Stimulated activated CD4-positive, alpha-beta T cell treated with anti-CD3 and anti-CD28 coated beads, Interleukin-2, amount 100 ng/mL, for 4 hours (primary cell): ENCODE measurements around the gene SLPI.

Source experiments
- DNase-seq: peaks from one replicate; pipeline ENCODE4 v3.0.0-alpha.2; 2020; ENCODE audit warnings: low read depth

The SLPI gene

DNA sequence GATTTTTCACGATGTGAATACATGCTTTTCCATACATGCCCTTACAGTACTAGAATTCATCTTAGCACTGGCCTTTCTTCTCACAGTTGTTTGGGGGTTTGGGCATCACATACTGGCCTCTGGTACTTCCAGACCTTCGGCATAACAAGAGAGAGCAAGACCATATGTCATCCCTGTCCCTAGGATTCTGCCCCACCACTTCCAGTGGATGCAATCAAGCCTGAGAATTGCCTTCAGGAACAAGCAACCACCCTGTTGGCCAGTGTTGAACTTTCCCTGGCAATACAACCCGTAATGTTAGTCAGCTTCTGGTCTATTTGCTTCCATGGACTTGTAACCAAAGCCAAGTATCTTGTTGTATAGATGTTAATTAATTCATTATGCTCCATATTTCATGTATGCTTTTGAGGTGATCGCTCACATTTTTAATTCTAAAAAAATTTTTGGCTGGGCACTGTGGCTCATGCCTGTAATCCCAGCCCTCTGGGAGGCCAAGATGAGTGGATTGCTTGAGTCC lies 15.4 kb upstream of the SLPI start:
- no peak for DNase-seq

DNA sequence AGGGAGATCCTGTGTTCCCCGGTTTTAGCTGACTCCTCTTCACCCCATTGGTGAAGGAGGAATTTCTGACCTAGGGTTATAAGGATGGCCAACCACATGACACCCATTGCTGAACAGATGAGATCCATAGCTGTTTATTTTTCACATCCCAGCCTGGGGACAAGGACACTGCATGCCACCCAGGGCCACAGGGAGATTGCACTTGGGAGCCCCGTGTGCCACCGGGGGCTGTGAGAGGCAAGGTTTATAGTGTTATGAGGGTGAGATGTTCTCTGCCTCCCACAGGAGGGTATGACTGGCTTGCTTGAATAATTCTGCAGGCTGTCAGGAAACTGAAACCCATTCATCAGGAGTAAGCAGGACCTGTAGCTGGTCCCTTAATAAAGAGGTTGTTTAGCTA lies 14.7 kb upstream of the SLPI start:
- no peak for DNase-seq

DNA sequence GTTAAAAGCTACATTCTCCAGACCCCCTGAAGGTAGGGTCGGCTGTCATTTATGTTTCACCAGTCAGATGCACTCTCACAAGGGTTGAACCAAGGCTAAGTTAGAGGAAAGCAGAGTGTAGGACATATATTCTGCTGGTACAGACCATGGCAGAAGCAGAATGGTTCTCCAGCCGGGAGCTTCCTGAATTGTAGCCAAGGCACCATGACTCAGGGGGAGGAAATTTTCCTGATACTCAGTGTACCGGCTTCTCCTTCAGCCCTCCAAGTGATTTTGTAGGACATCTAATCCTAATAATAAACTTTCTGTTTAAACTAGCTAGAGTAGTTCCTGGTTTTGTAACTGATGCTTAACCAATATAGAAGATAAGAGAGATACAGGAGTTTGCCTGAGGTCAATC lies 14.2 kb upstream of the SLPI start:
- DNase-seq = no peak

DNA sequence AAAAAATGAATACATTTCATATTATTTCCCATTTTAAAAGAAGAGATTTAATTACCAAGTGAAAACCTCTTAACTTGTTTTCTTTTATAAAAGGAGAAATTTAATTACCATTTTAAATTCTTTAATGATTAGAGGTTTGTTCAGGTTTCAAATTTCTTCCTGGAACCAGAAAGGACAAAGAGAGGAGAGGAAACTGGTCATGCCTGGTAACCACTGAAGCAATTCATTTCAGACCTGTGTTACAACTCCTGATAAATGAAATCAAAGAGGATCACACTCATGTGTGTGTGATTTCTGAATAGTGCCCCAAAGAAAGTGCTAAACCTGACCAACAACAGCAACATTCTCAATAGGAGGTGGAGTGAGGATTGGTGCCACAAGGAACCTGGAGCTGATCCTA lies 12.6 kb upstream of the SLPI start:
- DNase-seq = no peak

DNA sequence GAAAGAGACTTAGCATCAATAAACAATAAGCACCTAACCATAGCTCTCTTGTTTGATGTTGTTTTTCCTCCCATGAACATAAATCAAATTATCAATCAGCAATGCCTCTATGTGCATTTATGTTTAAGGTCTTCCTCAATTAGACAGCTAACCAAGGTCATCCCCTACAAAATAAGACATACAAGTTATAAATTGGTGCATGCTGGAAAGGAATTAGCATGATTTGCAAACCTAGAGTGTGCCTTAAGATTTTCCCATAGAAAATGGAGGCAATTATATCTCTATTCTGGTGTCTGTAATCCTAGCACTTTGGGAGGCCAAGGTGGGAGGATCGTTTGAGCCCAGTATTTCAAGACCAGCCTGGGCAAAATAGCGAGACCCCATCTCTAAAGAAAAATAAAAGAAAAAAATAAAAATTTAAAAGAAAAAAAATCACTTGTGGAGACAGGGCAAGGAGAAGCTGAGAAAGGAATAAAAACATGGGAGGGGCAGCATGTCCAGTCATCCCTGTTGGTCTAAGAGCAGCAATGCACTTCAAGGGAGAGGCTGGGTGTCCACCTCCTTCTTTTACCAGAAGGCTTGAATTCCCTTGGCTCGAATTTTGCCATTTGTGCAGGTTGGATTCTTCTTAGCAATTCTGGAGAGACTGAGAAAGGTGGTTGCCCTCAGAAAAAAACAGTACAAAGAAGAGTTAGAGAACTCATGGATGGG lies 9.3 kb upstream of the SLPI start:
- DNase-seq = no peak

DNA sequence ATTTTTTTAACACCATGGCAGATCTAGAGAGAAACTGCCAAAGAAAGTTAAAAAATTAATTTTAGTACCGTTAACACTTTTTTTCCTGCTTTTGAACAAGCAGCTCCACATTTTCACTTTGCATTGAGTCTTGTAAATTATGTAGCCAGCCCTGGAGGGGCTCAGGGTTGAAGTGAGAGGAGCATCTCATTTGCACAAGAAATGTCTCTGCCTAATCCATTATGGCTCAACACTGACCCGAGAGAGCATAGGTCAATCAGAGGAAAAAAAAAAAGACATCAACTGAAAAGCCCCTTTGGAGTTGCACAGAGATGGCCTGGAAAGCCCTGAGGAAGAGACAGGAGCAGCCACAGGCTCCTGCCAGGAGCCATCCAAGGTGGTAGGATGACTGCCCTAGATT lies 4.3 kb upstream of the SLPI start:
- DNase-seq = no peak

DNA sequence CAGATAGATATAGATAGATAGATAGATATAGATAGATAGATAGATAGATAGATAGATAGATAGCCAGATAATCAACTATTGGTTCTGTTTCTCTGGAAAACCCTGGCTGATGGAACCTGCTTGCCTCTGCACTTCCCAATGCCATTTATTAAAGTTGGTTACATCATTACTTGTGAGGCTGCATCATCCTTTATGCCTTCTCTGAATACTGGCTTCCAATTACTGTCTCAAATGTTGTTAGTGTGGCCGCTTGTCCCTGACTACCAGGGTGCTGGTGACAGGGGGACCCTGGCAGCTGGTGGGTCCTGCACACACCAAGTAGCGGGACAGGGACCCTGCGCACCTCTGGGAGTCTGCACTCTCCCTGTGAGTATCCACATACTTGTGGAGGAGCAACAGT lies 3.9 kb upstream of the SLPI start:
- no peak for DNase-seq

DNA sequence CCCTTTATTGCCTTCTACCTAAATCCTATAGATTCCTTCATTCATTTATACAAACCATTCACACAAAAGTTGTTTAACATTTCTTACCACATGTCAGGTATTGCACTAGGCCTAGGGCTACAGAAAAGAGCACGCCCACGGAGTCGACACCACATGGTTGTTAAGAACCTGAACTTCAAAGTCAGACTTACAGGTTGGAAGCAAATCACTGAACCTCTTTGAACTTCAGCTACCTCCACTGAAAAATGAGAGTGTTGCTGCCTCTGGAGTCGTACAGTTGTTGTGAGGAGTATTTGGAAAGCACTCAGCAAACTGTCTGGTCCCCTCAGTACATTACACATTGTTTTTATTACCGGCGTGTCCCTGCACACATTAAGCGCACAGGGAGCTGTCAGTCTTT lies 3.3 kb upstream of the SLPI start:
- DNase-seq = no peak

DNA sequence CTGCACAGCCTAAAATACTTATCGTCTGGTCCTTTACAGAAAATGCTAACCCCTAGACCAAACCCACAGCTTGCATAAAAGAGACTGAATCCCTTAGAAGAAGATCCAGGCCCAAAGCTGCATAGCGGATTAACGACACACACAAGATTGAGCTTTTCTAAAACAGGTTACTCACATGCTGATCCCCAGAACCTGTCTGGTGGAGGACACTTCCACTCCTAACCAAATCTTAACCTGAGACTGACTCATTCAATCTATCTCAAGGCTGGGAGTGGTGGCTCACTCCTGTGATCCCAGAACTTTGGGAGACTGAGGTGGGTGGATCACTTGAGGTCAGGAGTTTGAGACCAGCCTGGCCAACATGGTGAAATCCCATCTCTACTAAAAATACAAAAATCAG lies 2.8 kb upstream of the SLPI start:
- no peak for DNase-seq

DNA sequence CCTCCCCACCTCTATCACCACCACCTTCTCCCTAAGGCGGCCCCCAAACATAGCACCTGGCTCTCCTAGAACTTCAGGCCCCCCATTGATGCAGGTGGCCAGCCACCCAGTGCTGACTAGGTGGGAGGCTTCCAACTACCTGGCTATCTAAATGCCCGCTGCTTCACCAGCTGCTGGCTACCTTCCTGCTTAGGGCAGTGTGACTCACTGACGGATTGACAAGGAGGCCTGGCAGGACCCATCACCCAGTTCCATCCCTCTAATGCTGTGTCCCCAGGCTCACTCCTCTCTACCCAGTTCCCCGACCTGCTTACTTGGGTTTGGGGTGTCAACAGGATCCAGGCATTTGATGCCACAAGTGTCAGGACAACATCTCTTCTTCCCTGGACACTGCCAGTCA lies 1.1 kb downstream of the SLPI start:
- DNase-seq = no peak

DNA sequence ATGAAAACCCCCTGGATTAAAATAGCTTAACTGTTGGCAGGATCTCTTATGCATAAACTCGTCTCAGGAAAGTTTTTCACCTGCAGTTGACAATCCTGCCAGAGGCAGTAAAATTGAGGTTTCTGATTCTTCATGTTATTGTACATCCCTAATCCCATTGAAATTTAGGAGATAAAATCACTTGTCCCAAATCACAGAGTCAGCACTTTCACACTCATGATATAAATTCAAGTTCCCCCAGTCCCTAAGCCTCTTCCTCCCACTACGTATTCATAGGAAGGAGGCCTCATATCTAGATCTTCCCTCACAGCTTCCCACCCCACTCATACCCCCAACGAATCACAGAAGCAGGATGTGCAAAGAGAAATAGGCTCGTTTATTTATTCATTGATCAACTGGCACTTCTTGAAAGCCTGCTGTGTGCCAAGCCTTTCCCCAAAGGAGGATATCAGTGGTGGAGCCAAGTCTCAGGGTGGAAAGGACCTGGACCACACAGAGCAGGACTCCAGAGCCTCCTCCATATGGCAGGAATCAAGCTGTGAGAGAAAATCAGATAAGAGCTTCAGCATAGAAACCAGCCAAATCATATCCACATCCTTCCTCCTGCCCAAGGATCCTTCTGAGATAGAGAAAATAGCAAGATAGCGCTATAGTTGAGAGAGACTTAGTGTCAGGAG lies 2.3 kb downstream of the SLPI start:
- DNase-seq = no peak

DNA sequence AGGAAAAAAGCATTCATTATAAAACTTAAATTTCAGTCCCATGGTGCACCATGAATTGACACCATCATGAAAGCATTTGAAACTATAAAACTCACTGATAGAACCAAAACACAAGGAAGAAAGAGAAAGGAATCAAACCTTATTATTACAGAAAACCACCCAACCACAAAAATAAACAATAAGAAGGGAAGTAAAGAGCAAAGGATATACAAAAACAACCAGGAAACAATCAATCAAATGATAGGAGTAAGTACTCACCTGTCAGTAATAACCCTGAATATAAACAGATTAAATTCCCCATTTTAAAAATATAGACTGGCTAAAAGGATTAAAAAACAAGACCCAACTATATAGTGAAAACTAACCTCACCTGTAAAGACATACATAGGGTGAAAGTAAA lies 5.8 kb downstream of the SLPI start:
- DNase-seq = no peak

DNA sequence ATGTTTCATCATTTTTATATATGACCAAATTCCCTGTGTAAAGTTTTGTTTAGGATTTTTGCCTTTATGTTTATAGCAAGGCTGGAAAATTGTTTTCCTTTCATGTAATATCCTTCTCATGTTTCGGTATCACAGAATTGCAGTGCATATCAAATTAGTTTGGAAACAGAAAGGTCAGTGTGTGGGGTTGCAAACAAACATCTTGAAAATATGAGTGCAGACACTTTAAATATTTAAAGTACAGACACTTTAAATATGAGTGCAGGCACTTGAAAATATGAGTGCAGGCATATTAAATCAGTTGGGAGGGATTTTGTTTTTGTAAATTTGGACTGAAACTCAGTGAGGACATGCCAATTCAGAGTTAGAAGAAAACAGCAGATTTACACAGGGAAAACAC lies 6.5 kb downstream of the SLPI start:
- DNase-seq = no peak

DNA sequence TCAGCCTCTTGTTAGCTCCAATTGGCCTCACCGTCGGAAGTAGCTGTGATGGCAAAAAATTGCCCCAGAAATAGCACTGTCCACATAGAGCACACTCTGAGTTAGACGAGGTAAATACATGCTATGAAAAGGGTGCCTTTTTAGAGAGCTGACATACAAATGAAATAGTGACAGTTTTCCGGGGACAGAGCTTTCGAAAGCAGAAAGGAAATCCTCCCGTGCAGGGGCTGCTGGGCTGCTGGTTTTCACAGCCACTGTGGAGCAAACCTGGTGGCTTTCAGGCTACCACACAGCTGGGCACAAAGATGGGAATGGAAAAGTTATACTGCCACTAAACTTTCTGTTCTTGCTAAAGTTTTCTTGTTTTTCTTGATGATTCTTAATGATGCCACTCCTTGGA lies 8.3 kb downstream of the SLPI start:
- no peak for DNase-seq

DNA sequence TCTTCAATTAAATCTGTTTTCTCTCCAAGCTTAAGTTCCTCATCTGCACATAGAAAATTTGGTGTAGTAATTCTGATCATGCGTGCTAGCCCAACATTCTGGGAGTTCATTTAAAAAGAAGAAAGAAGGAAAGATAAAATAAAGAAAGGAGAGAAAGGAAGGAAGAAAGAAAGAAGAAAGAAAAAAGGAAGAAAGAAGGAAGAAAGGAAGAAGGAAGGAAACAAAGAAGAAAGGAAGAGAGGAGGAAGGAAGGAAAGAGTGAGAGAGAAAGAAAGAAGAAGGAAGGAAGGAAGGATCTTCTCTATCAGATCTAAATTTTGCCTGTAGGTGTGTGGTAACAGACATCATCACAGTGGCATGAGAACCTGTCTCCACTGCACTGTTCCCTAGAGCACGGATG lies 16.2 kb downstream of the SLPI start:
- no peak for DNase-seq

DNA sequence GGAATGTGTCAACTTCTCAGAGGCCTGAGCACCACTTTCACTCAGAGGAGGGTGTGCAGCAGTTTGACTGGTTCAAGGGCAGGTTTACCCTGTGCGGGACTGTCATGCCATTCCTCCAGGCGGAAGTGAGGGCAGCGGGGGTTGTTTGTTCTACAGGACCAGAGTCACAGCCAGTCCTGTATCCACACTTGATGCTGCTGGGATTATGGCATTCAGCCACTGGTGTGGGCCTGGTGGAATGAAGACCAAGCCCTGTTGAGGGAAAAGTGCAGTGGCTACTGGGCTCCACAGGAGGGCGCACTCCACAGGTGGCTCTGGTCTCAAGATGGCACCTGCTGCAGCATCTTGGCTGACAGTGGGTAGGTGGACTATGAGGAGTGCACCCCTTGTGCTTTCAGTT lies 18.4 kb downstream of the SLPI start:
- DNase-seq = no peak

DNA sequence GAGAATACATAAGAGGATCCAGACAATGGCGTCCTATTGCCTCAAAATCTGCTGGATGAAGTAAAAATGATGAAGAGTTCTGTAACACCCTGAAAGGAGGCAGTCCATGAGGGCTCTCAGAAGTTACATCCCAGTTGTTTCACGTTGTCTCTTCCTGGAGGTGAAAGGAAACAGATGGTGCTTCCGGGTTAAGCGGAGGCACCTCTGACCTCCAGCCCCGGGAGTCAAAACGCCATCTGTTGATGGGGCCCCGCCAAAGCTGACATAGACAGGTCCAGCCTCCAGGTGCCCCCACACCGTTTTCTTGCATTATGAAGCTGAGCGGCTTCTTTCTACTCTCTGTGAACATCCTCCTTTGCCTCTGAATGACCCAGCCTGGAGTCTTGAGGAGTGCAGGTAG lies 23.7 kb downstream of the SLPI start:
- DNase-seq = no peak

DNA sequence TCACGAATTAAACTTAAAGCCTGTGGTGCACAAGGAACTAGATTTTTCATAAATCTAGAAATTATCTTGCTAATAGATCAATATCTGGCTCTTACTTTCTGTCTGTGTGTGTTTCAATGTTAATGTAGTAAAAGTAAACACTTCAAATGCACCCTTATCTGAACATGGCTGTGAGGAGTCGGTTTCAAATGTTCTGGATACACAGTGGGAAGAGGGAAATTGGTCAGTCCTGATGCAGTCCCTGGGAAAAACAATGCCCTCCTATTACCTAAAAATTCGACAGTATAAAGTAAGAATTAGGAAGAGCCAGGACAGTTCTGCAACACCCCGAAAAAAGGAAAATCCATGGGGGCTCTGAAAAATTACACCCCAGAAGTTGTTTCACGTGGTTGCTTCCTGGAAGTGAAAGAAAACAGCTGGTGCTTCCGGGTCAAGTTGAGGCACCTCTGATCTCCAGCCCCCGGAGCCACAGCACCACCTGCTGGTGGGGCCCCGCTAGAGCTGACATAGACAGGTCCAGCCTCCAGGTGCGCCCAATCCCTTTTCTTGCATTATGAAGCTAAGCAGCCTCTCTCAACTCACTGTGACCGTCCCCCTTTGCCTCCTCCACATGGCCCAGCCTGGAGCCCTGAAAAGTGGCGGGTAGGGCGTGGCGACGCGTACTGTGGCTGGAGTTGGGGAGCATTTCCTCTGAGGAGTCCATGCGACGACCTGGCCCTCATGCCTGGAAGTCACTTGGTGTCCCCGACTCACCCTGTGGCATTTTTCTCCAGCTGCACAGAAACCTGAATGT lies 24.9 kb downstream of the SLPI start:
- DNase-seq = no peak

DNA sequence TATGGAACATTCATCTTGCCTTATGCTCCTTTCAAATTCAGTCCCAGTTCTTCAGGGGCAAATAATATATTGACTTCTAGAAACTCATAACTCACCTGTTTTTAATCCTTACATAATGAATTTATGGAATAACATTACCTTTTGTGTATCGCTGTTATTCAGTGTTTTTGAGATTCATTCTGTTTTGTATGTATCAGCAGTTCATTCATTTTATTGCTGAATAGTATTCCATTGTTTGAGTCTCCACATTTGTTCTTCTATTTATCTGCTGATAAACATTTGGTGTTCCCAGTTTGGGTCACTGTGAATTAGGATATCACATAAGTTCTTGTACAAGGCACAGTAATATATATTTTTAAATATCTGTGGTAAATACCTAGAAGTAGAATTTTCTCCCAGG lies 28.1 kb downstream of the SLPI start:
- DNase-seq = no peak

DNA sequence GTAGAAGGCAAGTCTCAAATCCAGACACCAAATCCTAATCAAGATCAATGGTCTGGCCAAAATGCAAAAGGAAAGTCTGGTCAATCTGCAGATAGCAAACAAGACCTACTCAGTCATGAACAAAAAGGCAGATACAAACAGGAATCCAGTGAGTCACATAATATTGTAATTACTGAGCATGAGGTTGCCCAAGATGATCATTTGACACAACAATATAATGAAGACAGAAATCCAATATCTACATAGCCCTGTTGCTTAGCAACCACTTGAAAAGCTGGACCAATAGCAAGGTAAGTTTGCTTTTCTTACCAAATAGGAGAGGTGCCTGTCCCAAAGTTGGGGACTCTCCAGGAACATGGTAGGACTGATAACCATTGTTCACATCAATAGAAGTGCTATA lies 31.2 kb downstream of the SLPI start:
- DNase-seq = no peak

DNA sequence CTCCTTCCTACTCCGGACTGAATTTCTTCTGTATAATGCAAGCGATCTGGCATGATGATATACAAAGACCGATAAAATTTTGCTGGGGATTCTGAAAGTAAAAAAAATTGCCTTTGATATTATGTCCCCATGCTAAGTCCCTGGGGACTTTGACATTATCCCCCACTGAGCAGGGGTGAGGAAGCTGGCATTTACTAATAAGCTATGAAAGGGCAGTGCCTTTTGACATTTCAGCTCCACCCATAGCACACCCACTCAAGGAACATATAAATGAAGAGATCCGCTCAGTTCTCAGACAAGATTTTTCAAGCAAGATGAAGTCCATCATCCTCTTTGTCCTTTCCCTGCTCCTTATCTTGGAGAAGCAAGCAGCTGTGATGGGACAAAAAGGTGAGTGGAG lies 33.3 kb downstream of the SLPI start, which contains the start of gene SEMG2:
Gene SEMG2 (plus strand): TSS at position 298 of the 400 bp plus-strand sequence. CDS start 17 bp downstream, at position 315.
- no peak for DNase-seq

DNA sequence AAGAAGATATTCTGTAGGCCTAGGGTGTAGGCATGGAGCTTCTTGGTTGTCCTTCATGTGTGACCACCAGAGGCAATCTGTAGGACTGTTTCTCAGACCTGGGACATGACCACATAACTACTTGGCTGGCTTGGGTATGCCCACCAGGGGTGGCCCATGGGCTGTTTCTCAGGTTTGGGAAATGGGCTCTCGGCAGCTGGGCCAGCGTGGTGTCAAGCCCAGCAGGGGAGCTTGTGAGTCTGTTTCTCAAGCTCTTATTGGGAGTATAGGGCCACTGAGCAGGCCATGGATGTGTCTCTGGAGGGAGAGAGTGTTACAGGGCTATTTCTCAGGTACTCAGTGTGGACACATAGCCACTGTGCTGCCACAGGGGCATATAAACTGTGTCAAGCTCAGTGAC lies 35.7 kb downstream of the SLPI start:
- DNase-seq = no peak

DNA sequence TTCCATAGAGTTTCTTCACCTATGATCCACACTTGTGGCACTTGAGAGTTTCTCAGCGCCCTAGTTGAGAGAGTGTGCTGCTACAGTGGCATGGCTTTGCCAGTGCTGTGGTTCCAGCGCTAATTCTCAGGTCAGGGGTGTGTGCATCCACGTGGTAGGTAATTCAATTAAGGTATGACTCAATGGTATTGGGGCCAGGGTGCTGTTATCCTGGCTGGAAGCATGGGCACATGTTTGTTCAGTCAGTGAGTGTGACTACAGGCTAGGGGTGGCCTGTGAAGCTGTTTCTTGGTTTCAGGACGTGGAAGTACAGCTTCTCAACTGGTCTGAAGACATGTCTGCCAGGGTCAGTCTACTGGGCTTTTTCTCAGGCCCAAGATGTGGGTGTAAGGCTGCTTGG lies 36.2 kb downstream of the SLPI start:
- no peak for DNase-seq
